ENCODE measurements around the gene ZNF467.

The ZNF467 gene

DNA sequence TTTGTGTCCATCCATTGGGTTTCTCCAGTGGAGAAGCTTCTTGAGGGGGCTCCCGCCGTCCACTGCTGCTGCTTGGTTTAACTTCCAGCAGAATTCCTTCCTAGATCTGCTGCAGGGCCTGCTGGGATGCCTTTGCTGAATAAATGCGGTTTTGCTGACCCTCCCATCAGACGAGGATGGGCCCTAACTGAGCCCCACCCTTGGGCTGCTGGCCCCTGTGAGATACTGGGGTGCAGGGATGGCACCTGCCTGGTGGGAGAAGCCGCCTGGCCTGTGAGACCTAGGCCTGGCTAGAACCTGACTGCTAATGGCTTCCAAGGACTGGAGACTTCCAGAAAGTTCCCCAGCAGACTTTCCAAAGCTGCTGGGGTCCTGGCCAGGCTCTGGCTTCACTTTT, 43.8 kb downstream of the ZNF467 start:
- Histone ChIP-seq H3K9me3 (ENCODE audit: control insufficient read depth in 2 of 2, low read length in 2 of 2) (no peaks in the 10 kb centered on the region), H3K4me3 (ENCODE audit: low read length in 2 of 2) (no peak overlapping the region), H3K27ac (ENCODE audit: low read length) (peak overlapping the region; percentile 41), H3K4me1 (ENCODE audit: control insufficient read depth, insufficient read depth, low read length) (peaks cover 18% of the 10 kb centered on the region), H3K36me3 (ENCODE audit: control insufficient read depth in 2 of 2, insufficient read depth in 2 of 2, low read length in 2 of 2) (peaks cover 46 to 52% of the 10 kb centered on the region in 2 donors), H3K27me3 (ENCODE audit: control insufficient read depth in 1 of 2, insufficient read depth in 2 of 2, low read length in 2 of 2) (no peaks in the 10 kb centered on the region), H3K9ac (ENCODE audit: low read length in 2 of 2) (no peak overlapping the region)

- H3K27me3 ChIP-seq (ENCODE audit: control insufficient read depth in 1 of 2, insufficient read depth in 2 of 2, low read length in 2 of 2), result no peaks in the 10 kb centered on the region
- no peak overlapping the region for H3K9ac ChIP-seq (ENCODE audit: low read length in 2 of 2)
- no peaks in the 10 kb centered on the region for H3K9me3 ChIP-seq (ENCODE audit: control insufficient read depth in 2 of 2, low read length in 2 of 2)
- peaks cover 55 to 58% of the 10 kb centered on the region in 2 donors for H3K36me3 ChIP-seq (ENCODE audit: control insufficient read depth in 2 of 2, insufficient read depth in 2 of 2, low read length in 2 of 2)
- peaks cover 18% of the 10 kb centered on the region for H3K4me1 ChIP-seq (ENCODE audit: control insufficient read depth, insufficient read depth, low read length)
- no peak overlapping the region for H3K4me3 ChIP-seq (ENCODE audit: low read length in 2 of 2)
- H3K27ac ChIP-seq (ENCODE audit: low read length), result no peak overlapping the region
These were observed 44.7 kb downstream of the ZNF467 start for GRCh38 chr7:149728491-149729375.

DNA sequence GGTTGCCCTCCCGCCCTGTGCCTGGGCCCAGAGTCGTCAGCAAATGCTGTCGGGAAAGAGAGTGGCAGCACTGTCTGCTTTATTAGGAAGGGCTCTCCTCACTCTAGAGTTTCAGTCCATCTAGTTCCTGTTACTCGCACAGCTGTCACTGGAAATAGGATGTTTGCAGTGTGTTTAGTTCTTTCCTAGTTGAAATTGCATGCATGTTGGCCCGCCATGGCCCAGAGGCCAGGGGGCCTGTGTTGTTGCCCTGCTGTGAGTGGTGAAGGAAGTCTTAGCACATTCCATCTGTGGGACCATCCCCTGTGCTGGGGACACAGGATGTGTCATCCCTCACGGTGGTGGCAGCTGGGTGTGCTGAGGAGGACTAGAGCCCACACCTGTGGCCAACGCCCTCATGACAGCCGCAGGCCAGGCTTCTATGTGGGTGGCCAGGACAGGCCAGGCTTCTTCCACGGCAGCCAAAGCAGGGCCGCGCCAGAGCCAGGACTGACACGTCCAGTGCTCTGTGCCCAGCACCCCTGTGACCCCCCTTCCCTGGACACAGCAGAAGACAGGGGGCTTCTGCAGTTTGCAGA, 45.4 kb downstream of the ZNF467 start:
- no peak overlapping the region for H3K4me3 ChIP-seq (ENCODE audit: low read length in 2 of 2)
- H3K4me1 ChIP-seq (ENCODE audit: control insufficient read depth, insufficient read depth, low read length), result peaks cover 18% of the 10 kb centered on the region
- no peaks in the 10 kb centered on the region for H3K27me3 ChIP-seq (ENCODE audit: control insufficient read depth in 1 of 2, insufficient read depth in 2 of 2, low read length in 2 of 2)
- peak overlapping the region; percentile 64 for H3K27ac ChIP-seq (ENCODE audit: low read length)
- peaks cover 60 to 62% of the 10 kb centered on the region in 2 donors for H3K36me3 ChIP-seq (ENCODE audit: control insufficient read depth in 2 of 2, insufficient read depth in 2 of 2, low read length in 2 of 2)
- H3K9ac ChIP-seq (ENCODE audit: low read length in 2 of 2), result peak overlapping the region; percentile 2 to 32
- no peaks in the 10 kb centered on the region for H3K9me3 ChIP-seq (ENCODE audit: control insufficient read depth in 2 of 2, low read length in 2 of 2)

GRCh38 chr7:149727053-149727898, 46.1 kb downstream of the ZNF467 start:
- Histone ChIP-seq H3K9ac (ENCODE audit: low read length in 2 of 2) (peak overlapping the region; percentile 21 to 32), H3K4me1 (ENCODE audit: control insufficient read depth, insufficient read depth, low read length) (peaks cover 18% of the 10 kb centered on the region), H3K27me3 (ENCODE audit: control insufficient read depth in 1 of 2, insufficient read depth in 2 of 2, low read length in 2 of 2) (no peaks in the 10 kb centered on the region), H3K4me3 (ENCODE audit: low read length in 2 of 2) (no peak overlapping the region), H3K36me3 (ENCODE audit: control insufficient read depth in 2 of 2, insufficient read depth in 2 of 2, low read length in 2 of 2) (peaks cover 58 to 65% of the 10 kb centered on the region in 2 donors), H3K9me3 (ENCODE audit: control insufficient read depth in 2 of 2, low read length in 2 of 2) (no peaks in the 10 kb centered on the region), H3K27ac (ENCODE audit: low read length) (peak overlapping the region; percentile 64)

GRCh38 chr7:149725916-149726315, 47.5 kb downstream of the ZNF467 start:
- Histone ChIP-seq H3K4me1 (ENCODE audit: control insufficient read depth, insufficient read depth, low read length) (peaks cover 18% of the 10 kb centered on the region), H3K27ac (ENCODE audit: low read length) (no peak overlapping the region), H3K36me3 (ENCODE audit: control insufficient read depth in 2 of 2, insufficient read depth in 2 of 2, low read length in 2 of 2) (peaks cover 58% of the 10 kb centered on the region in 2 donors), H3K4me3 (ENCODE audit: low read length in 2 of 2) (no peak overlapping the region), H3K9me3 (ENCODE audit: control insufficient read depth in 2 of 2, low read length in 2 of 2) (no peaks in the 10 kb centered on the region), H3K27me3 (ENCODE audit: control insufficient read depth in 1 of 2, insufficient read depth in 2 of 2, low read length in 2 of 2) (no peaks in the 10 kb centered on the region), H3K9ac (ENCODE audit: low read length in 2 of 2) (no peak overlapping the region)

DNA sequence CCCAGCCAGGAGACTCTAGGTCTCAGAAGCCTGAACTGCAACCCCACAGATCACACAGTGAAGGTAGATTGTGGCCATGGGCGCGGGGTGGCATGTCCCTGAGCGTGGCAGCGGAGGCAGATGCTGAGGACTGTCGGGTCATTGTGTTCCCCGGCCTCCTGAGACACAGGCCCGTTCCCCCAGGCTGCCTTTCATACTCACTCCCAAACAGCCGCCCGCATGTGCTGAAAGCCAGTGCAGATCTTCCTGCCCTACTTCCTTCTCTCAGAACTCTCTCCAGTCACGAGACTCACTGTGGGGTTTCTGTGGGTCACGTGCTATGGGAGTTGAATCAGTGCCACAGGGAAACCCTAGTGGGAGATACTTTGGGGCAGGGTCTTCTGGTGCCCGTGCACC, 48.0 kb downstream of the ZNF467 start:
- Histone ChIP-seq H3K4me3 (ENCODE audit: low read length in 2 of 2) (no peak overlapping the region), H3K36me3 (ENCODE audit: control insufficient read depth in 2 of 2, insufficient read depth in 2 of 2, low read length in 2 of 2) (peaks cover 55 to 56% of the 10 kb centered on the region in 2 donors), H3K4me1 (ENCODE audit: control insufficient read depth, insufficient read depth, low read length) (peaks cover 20% of the 10 kb centered on the region), H3K27me3 (ENCODE audit: control insufficient read depth in 1 of 2, insufficient read depth in 2 of 2, low read length in 2 of 2) (no peaks in the 10 kb centered on the region), H3K27ac (ENCODE audit: low read length) (no peak overlapping the region), H3K9ac (ENCODE audit: low read length in 2 of 2) (no peak overlapping the region), H3K9me3 (ENCODE audit: control insufficient read depth in 2 of 2, low read length in 2 of 2) (no peaks in the 10 kb centered on the region)

DNA sequence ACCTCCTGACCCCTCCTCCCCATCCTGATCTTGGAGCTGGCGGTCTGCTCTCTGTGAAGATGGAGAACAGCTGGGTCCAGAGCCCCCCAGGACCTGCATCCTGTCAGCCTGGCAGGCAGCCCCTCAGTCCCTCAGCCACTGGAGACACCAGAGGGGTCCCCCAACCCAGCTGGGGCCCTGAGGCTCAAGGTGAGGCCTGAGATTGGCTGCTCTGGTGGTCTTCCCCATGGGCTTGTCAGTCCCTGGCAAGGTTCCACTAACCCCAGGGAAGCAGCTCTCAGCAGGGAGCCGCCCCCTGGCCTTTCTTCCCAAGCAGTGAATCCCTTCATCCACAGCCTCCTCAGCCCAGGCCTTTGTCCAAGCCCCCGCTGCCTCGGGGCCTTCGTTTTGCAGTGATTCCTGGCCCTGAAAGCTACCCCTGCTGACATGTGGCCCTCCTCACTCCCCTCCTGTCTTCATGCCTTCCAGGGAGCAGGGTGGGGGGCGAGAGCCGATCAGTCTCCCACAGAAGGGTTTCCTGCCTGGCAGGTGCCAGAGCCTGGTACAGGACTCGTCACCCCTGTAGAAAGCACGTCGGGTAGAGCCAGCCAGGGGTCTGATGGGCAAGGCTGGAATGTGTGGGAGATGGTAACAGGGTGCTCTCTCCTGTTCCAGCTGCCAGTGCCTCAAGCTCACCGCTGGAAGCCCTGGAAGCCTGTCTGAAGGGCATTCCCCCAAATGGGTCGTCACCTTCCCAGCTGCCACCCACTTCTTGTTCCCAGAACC, 48.5 kb downstream of the ZNF467 start:
- H3K9ac ChIP-seq (ENCODE audit: low read length in 2 of 2), result no peak overlapping the region
- no peak overlapping the region for H3K27ac ChIP-seq (ENCODE audit: low read length)
- peaks cover 55% of the 10 kb centered on the region in 2 donors for H3K36me3 ChIP-seq (ENCODE audit: control insufficient read depth in 2 of 2, insufficient read depth in 2 of 2, low read length in 2 of 2)
- no peak overlapping the region for H3K4me3 ChIP-seq (ENCODE audit: low read length in 2 of 2)
- H3K27me3 ChIP-seq (ENCODE audit: control insufficient read depth in 1 of 2, insufficient read depth in 2 of 2, low read length in 2 of 2), result no peaks in the 10 kb centered on the region
- H3K9me3 ChIP-seq (ENCODE audit: control insufficient read depth in 2 of 2, low read length in 2 of 2), result no peaks in the 10 kb centered on the region
- H3K4me1 ChIP-seq (ENCODE audit: control insufficient read depth, insufficient read depth, low read length), result peaks cover 25% of the 10 kb centered on the region

DNA sequence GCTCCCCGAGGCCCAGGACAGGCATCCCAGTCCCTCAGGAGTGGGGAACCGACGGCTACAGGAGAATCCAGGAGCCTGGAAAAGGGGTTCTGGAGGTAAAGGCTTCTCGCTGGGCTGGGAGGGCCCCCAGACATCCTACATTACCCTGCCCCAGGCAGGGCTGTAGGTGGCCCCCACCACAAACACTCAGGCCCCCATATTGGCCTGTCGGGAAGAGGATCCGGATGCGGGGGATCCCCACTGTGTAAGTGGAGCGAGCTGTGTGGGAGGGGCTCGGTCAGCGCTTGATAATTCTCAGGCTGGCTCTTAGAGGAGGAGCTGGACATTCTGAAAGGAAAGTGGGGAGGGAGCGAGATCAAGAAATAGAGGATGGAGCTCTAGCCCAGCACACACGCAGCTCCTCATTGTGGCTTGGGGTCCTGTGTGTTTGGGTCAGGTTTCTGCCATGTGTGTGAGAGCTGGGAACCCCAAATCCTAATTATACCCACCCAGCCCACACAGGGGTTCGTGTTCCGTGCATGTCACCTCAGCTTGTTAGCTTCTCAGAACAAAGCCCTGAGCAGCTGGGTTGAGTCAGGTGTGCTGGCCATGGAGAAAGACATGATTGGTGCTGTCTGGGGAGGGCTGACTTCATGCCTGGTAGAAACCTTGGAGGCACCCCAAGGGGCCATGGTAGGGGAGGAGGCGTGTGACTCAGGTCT, 49.4 kb downstream of the ZNF467 start:
- no peak overlapping the region for H3K9ac ChIP-seq (ENCODE audit: low read length in 2 of 2)
- H3K36me3 ChIP-seq (ENCODE audit: control insufficient read depth in 2 of 2, insufficient read depth in 2 of 2, low read length in 2 of 2), result peaks cover 48 to 50% of the 10 kb centered on the region in 2 donors
- no peaks in the 10 kb centered on the region for H3K27me3 ChIP-seq (ENCODE audit: control insufficient read depth in 1 of 2, insufficient read depth in 2 of 2, low read length in 2 of 2)
- no peak overlapping the region for H3K4me3 ChIP-seq (ENCODE audit: low read length in 2 of 2)
- peaks cover 31% of the 10 kb centered on the region for H3K4me1 ChIP-seq (ENCODE audit: control insufficient read depth, insufficient read depth, low read length)
- H3K9me3 ChIP-seq (ENCODE audit: control insufficient read depth in 2 of 2, low read length in 2 of 2), result no peaks in the 10 kb centered on the region
- no peak overlapping the region for H3K27ac ChIP-seq (ENCODE audit: low read length)

DNA sequence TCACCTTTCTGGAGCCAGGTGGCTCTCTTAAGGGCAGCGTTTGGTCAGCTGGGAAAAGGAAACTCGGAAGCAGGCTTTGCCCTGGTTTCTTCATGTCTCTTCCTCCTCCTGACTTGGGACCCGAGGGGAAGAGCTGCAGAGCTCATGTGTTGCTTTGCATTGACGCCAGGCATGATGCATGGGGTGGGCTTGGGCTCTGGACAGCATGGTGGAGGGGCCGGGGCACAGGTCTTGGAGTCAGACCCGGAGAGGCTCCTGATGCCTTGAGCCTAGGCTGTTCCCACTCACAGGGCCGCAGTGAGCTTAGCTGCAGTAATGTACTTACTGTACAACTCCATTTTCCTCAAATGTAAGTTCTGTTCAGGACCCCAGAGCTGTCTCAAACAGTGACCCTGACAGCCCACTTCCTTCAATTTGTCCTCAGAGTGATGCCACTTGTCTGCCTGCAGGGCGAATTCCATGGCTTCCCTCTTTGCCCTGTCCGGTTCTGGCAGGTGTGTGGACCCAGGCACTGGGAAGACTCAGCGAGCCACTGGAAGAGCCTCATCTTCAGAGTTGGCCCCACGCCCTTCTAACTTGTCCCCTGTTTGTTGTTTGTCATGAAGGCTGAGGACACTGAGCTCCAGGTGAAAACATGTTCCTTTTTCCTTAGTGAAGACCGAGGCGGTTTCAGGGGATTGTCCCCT, 50.2 kb downstream of the ZNF467 start:
- H3K9ac ChIP-seq (ENCODE audit: low read length in 2 of 2), result no peak overlapping the region
- peaks cover 41 to 45% of the 10 kb centered on the region in 2 donors for H3K36me3 ChIP-seq (ENCODE audit: control insufficient read depth in 2 of 2, insufficient read depth in 2 of 2, low read length in 2 of 2)
- H3K27me3 ChIP-seq (ENCODE audit: control insufficient read depth in 1 of 2, insufficient read depth in 2 of 2, low read length in 2 of 2), result no peaks in the 10 kb centered on the region
- no peak overlapping the region for H3K27ac ChIP-seq (ENCODE audit: low read length)
- no peaks in the 10 kb centered on the region for H3K9me3 ChIP-seq (ENCODE audit: control insufficient read depth in 2 of 2, low read length in 2 of 2)
- H3K4me1 ChIP-seq (ENCODE audit: control insufficient read depth, insufficient read depth, low read length), result peaks cover 32% of the 10 kb centered on the region
- H3K4me3 ChIP-seq (ENCODE audit: low read length in 2 of 2), result no peak overlapping the region

Data from stomach smooth muscle (tissue), 2 donors.